HCEC 1CT (cell line): ENCODE measurements around the gene ADAM19.

Source experiments
- DNase-seq: peaks from one replicate; pipeline ENCODE4 v3.0.0-alpha.2; 2017

ADAM19 gene

GRCh38 chr5:157540707-157541446, 34.7 kb downstream of the ADAM19 start:
- peak; percentile 76 for DNase-seq

GRCh38 chr5:157540124-157540523, 35.5 kb downstream of the ADAM19 start:
- no peak for DNase-seq

GRCh38 chr5:157539503-157540022, 36.0 kb downstream of the ADAM19 start:
- DNase-seq, result no peak

- DNase-seq, result no peak
Observed at GRCh38 chr5:157538311-157538710, 37.3 kb downstream of the ADAM19 start.

- DNase-seq, result peak; percentile 26
Observed at GRCh38 chr5:157535042-157535865, 40.3 kb downstream of the ADAM19 start.

- no peak for DNase-seq
Observed at GRCh38 chr5:157533011-157533481, 42.5 kb downstream of the ADAM19 start.

- DNase-seq, result no peak
Observed at GRCh38 chr5:157532022-157532421, 43.6 kb downstream of the ADAM19 start.

GRCh38 chr5:157530226-157530972, 45.2 kb downstream of the ADAM19 start:
- DNase-seq, result no peak

GRCh38 chr5:157529002-157529401, 46.6 kb downstream of the ADAM19 start:
- no peak for DNase-seq

- DNase-seq, result no peak
Observed at GRCh38 chr5:157528036-157528632, 47.4 kb downstream of the ADAM19 start.

- no peak for DNase-seq
Observed at GRCh38 chr5:157524887-157525286, 50.7 kb downstream of the ADAM19 start.

GRCh38 chr5:157523976-157524375, 51.6 kb downstream of the ADAM19 start:
- no peak for DNase-seq

GRCh38 chr5:157521704-157522029, 53.9 kb downstream of the ADAM19 start:
- DNase-seq, result no peak

GRCh38 chr5:157520911-157521703, 54.5 kb downstream of the ADAM19 start:
- peak; percentile 30 for DNase-seq

GRCh38 chr5:157519579-157520253, 55.9 kb downstream of the ADAM19 start:
- no peak for DNase-seq

- no peak for DNase-seq
Observed at GRCh38 chr5:157518963-157519362, 56.6 kb downstream of the ADAM19 start.

GRCh38 chr5:157516626-157517325, 58.8 kb downstream of the ADAM19 start:
- peak; percentile 96 for DNase-seq

- peak; percentile 90 for DNase-seq
Observed at GRCh38 chr5:157516006-157516405, 59.6 kb downstream of the ADAM19 start.

GRCh38 chr5:157514974-157515373, 60.6 kb downstream of the ADAM19 start:
- DNase-seq, result no peak

GRCh38 chr5:157513182-157513581, 62.4 kb downstream of the ADAM19 start:
- DNase-seq, result no peak
